ENCODE measurements around the gene LEP. TPM values are rescaled to one million over a fixed set of nuclear protein-coding genes. Genes with fewer than 3 reads are reported as not detected.

LEP gene
- total and polyA plus RNA-seq, 4 donors = 0.37 to 1.3 TPM; not detected in 2

DNA sequence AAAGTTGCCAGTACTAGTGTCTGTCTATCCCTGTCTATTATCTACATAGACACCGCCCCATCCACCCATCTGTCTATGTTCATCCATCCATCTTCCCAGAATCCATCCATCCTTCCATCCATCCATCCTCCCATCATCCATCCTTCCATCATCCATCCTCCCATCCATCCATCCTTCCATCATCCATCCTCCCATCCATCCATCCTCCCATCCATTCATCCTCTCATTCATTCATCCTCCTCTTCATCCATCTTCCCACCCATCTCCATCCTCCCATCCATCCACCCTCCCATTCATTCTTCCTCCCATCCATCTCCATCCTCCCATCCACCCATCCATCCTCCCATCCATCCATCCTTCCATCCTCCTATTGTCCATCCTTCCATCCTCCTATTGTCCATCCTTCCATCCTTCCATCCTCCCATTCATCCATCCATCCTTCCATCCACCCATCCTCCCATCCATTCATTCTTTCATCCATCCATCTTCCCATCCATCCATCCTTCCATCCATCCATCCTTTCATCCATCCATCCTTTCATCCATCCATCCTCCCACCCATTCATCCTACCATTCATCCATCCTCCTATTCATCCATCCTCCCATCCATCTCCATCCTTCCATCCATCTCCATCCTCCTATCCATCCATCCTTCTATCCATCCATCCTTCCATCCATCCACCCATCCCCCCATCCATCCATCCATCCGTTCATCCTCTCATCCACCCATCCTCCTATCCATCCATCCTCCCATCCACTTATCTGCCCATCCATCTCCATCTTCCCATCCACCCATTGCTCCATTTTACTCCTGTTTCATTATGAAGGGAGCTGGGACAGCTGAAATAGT, 14.7 kb upstream of the LEP start:
- Histone ChIP-seq H3K27ac (ENCODE audit: low read depth in 1 of 2, low read length in 1 of 2) (no peak overlapping the region), H3K36me3 (ENCODE audit: control insufficient read depth in 4 of 4, insufficient read depth in 4 of 4, low read length in 4 of 4) (no peaks in the 10 kb centered on the region), H3K9me3 (ENCODE audit: control insufficient read depth in 4 of 4, insufficient read depth in 3 of 4, low read length in 3 of 4) (peaks cover 0 to 3% (median 0%) of the 10 kb centered on the region in 4 donors), H3K4me1 (ENCODE audit: control insufficient read depth in 5 of 5, insufficient read depth in 5 of 5, low read length in 5 of 5) (peaks cover 0 to under 1% (median 0%) of the 10 kb centered on the region in 5 donors), H3K27me3 (ENCODE audit: control insufficient read depth in 3 of 3, insufficient read depth in 3 of 3, low read length in 2 of 3) (peaks cover 0 to 9% (median 0%) of the 10 kb centered on the region in 3 donors), H3K4me3 (no peak overlapping the region), H3K9ac (ENCODE audit: insufficient read depth in 1 of 2, low read length in 2 of 2) (no peak overlapping the region)
- DNase-seq = no peak
- WGBS, 2 donors = 85 to 94% methylated on average over 2 of the region's 2 CpGs
- TF ChIP-seq, protein P1, sequence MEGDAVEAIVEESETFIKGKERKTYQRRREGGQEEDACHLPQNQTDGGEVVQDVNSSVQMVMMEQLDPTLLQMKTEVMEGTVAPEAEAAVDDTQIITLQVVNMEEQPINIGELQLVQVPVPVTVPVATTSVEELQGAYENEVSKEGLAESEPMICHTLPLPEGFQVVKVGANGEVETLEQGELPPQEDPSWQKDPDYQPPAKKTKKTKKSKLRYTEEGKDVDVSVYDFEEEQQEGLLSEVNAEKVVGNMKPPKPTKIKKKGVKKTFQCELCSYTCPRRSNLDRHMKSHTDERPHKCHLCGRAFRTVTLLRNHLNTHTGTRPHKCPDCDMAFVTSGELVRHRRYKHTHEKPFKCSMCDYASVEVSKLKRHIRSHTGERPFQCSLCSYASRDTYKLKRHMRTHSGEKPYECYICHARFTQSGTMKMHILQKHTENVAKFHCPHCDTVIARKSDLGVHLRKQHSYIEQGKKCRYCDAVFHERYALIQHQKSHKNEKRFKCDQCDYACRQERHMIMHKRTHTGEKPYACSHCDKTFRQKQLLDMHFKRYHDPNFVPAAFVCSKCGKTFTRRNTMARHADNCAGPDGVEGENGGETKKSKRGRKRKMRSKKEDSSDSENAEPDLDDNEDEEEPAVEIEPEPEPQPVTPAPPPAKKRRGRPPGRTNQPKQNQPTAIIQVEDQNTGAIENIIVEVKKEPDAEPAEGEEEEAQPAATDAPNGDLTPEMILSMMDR (IDR thresholded peaks at IDR 0.05; ENCODE audit: control extremely low read depth, extremely low read depth) = no peak
- no peak for ATAC-seq (ENCODE audit: insufficient read depth, low FRiP score)

DNA sequence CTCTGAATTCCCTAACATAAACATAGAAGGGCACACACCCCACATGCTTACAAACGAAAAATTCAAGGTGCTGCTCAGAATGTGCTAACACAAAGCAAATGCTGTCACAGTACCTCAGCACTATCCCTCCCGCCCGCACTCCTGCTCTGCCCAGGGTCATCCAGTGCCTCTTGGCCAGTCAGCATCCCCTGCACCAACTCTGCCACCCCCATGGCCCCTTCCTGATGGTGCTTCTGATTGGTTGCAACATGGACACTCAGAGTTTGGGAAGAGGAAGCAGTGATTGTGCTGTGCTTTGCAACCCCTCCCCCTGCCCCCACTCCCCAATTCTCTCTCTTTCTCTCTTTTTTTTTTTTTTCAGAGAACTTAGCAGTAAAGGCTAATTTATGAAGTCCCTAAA, 13.8 kb upstream of the LEP start:
- no peak for ATAC-seq (ENCODE audit: insufficient read depth, low FRiP score)
- WGBS, 2 donors = 69 to 88% methylated on average over 3 of the region's 3 CpGs
- Histone ChIP-seq H3K9me3 (ENCODE audit: control insufficient read depth in 4 of 4, insufficient read depth in 3 of 4, low read length in 3 of 4) (peaks cover 0 to 3% (median 0%) of the 10 kb centered on the region in 4 donors), H3K4me1 (ENCODE audit: control insufficient read depth in 5 of 5, insufficient read depth in 5 of 5, low read length in 5 of 5) (no peaks in the 10 kb centered on the region), H3K9ac (ENCODE audit: insufficient read depth in 1 of 2, low read length in 2 of 2) (no peak overlapping the region), H3K27ac (ENCODE audit: low read depth in 1 of 2, low read length in 1 of 2) (no peak overlapping the region), H3K36me3 (ENCODE audit: control insufficient read depth in 4 of 4, insufficient read depth in 4 of 4, low read length in 4 of 4) (no peaks in the 10 kb centered on the region), H3K27me3 (ENCODE audit: control insufficient read depth in 3 of 3, insufficient read depth in 3 of 3, low read length in 2 of 3) (peaks cover 0 to 4% (median 0%) of the 10 kb centered on the region in 3 donors), H3K4me3 (no peak overlapping the region)
- DNase-seq = no peak
- TF ChIP-seq, protein P1 (IDR thresholded peaks at IDR 0.05; ENCODE audit: control extremely low read depth, extremely low read depth) = no peak

DNA sequence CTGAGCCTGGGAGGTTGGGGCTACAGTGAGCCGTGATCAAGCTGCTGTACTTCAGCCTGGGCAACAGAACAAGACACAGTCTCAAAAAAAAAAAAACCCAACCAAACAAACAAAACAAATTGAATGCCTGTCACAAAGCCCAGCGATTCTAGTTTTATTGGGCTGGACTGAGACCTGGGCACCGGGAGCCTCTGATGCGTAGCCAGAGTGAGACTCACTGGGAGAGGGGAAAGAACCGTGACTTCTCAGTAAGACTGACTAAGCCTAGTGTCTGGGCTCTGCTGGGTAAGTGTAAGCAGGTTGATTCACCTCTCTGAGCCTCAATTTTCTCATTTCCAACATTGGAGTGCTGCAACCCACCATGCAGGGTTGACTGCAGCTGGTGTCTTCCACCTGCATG, 10.1 kb upstream of the LEP start:
- TF ChIP-seq, protein P1 (IDR thresholded peaks at IDR 0.05; ENCODE audit: control extremely low read depth, extremely low read depth) = no peak
- no peak for DNase-seq
- peaks cover 0 to 4% (median 0%) of the 10 kb centered on the region in 4 donors for H3K9me3 ChIP-seq (ENCODE audit: control insufficient read depth in 4 of 4, insufficient read depth in 3 of 4, low read length in 3 of 4)

More for the DNA sequence above, 10.1 kb upstream of the LEP start:
- H3K27me3 ChIP-seq (ENCODE audit: control insufficient read depth in 3 of 3, insufficient read depth in 3 of 3, low read length in 2 of 3) = peaks cover 0 to 4% (median 0%) of the 10 kb centered on the region in 3 donors
- no peak for ATAC-seq (ENCODE audit: insufficient read depth, low FRiP score)
- WGBS, 2 donors = 89 to 96% methylated on average over 5 of the region's 5 CpGs
- H3K27ac ChIP-seq (ENCODE audit: low read depth in 1 of 2, low read length in 1 of 2) = no peak overlapping the region
- no peak overlapping the region for H3K4me3 ChIP-seq
- no peak overlapping the region for H3K9ac ChIP-seq (ENCODE audit: insufficient read depth in 1 of 2, low read length in 2 of 2)
- no peaks in the 10 kb centered on the region for H3K36me3 ChIP-seq (ENCODE audit: control insufficient read depth in 4 of 4, insufficient read depth in 4 of 4, low read length in 4 of 4)
- H3K4me1 ChIP-seq (ENCODE audit: control insufficient read depth in 5 of 5, insufficient read depth in 5 of 5, low read length in 5 of 5) = no peaks in the 10 kb centered on the region
